SIG-M5 treated with dmso at 0.1 percent for 504 hours (cell line): Measurements from ENCODE around the gene ITIH5.
A peak's percentile ranks its signal among the peaks of the same experiment; 100 is the strongest.

ENCODE experiments used
- DNase-seq: peaks from one replicate; lab custom pipeline; 2025; ENCODE audit not compliant: unreplicated experiment; lab: John Stamatoyannopoulos, UW

ITIH5 gene

GRCh38 chr10:7525314-7526016, 141.3 kb downstream of the ITIH5 start:
- peak; percentile 57 for DNase-seq

DNA sequence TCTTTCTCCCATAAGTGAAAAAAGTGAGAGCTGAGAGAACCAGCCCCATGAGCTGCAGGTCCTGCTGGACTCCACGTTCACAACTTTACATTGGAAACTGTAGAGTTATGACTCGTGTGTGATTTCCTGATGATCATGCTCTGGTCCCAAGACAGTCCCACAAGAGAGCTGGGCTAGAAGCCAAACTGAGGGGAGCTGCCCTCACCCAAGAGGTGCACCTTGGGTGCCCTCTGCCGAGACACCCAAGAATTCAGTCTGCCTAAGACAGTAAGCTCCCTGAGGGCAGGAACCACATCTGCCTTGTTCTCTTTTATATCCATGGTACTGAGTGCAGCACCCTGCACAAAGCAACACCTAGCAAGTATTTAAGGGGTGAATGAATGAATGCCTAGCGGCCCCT, 143.1 kb downstream of the ITIH5 start:
- DNase-seq = no peak

DNA sequence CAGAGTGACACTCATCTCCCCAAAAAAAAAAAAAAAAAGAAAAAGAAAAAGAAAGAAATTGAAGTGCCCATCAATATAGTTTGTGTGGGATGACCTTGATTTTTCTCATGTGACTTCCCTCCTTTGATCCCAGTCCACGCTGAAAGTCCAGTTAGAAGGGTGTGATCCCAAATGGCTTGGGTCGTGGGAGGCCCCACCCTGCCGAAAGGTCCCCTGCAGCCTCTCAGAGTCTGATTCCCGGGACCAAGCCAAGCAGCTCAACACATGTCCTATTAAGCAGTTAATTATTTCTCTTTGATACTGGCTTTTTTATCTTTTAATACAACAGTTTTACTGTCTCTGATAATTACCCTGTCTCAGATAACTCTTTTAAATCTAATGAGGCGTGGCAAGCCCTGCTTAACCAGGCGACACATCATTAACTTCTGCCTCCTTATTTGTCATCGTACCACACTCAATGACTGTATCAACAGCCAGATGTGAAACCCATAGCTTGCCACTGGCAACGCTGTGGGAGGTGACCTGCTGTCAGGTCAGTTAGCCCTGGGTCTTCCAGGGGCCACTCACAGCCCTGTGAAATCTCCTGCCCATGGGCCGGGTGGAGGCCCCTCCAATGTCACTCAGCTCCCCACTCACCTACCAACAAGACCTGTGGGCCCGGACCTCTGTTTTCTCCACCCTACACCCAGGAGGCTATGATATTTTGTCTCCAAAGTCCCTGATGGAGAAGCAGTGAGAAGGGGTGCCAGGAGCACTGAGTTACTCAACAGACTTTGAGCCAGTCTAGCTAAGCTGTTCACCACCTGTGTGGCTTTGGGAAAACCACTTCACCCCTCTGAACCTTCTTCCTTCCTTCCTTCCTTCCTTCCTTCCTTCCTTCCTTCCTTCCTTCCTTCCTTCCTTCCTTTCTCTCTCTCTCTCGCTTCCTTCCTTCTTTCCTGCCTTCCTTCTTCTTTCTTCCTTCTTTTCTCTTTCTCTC, 146.0 kb downstream of the ITIH5 start:
- DNase-seq = no peak

- DNase-seq = peak; percentile 0
Measured at GRCh38 chr10:7519351-7519750, 147.4 kb downstream of the ITIH5 start.

- no peak for DNase-seq
Measured at GRCh38 chr10:7518693-7519092, 148.1 kb downstream of the ITIH5 start.

- DNase-seq = no peak
Measured at GRCh38 chr10:7515439-7515838, 151.3 kb downstream of the ITIH5 start.

GRCh38 chr10:7513936-7514335, 152.8 kb downstream of the ITIH5 start:
- no peak for DNase-seq

DNA sequence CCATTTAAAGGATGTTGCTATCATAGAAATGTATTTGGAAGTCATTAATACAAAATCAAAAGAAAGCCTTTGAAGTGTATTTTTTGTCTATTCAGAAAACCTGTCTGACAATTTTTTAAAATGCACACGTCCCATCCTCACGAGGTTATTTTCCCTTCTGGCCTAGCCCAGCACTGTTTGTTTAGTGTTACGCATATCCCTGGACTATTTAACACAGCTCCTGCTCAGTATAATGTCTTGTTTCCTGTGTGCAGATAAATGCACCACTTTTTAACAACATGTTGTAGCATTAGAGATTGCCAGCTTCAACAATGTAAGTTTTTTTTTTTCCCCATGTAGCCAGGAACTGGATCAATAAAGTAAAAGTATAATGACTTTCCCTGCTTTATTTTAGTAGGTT, 153.3 kb downstream of the ITIH5 start:
- no peak for DNase-seq

DNA sequence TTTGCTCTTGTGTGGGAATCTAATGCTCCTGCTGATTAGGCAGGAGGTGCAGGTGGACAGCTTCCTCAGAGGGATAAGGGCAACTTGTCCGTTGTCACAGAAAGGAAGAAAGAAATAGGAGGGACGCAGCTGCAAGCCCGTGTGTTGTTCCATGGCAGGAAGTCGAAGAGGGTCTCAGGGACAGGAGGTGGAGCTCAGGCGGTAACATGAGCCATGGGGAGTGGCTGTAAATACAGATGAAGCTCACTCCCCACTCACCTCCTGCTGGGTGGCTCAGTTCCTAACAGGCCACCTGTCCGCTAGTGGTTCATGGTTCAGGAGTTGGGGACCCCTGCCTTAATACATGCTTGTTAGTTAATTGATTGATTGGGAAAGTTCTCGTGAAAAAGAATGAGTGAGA, 154.3 kb downstream of the ITIH5 start:
- DNase-seq = no peak

DNA sequence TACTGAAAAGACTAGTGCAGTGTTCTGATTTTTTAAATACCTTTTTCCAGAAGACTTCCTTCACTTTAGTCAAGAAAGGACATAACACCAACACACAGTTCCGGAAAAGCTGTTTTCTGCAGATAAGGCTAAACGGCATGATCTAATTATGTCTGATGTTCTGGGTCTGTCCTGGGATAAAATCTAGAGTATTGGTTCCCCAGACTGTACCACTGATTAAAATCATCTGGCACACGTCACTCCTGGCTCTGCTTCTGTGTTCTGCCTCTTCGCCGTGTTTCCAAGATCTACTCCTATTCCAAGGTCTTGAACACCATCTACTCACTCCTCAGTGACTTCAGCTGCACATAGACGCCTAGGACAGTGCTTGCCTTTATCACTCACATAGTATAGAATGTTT, 155.2 kb downstream of the ITIH5 start:
- no peak for DNase-seq
